NCI-H1105 treated with DMSO at 0.1 percent for 48 hours (cell line): Measurements from ENCODE around the gene RBBP4.
A peak's percentile ranks its signal among the peaks of the same experiment; 100 is the strongest.
"Not testable (repeated sequence)": the region's sequence is repeated elsewhere in the genome, so short reads cannot be mapped to it uniquely, and the experiment has no call there.

ENCODE experiments used
- DNase-seq: peaks from one replicate; lab custom pipeline; 2025; lab: John Stamatoyannopoulos, UW

Gene RBBP4

GRCh38 chr1:32650752-32651460 is at the start of gene RBBP4:
Gene RBBP4, plus strand, starts transcription at chr1:32651208. Its CDS starts 99 bp downstream, at chr1:32651307.
- peak; percentile 98 for DNase-seq

GRCh38 chr1:32605711-32606424 is 45.1 kb upstream of the RBBP4 start:
- DNase-seq: no peak

- DNase-seq: no peak
Measured at GRCh38 chr1:32606565-32607371, 44.2 kb upstream of the RBBP4 start.

GRCh38 chr1:32609180-32609579 is 41.8 kb upstream of the RBBP4 start:
- DNase-seq: no peak

GRCh38 chr1:32611859-32612188 is 39.2 kb upstream of the RBBP4 start:
- DNase-seq: no peak

- peak; percentile 84 for DNase-seq
Measured at GRCh38 chr1:32612189-32612881, 38.7 kb upstream of the RBBP4 start.

- no peak for DNase-seq
Measured at GRCh38 chr1:32613472-32613871, 37.5 kb upstream of the RBBP4 start.

GRCh38 chr1:32618673-32619221 is 32.3 kb upstream of the RBBP4 start:
- no peak for DNase-seq

- no peak for DNase-seq
Measured at GRCh38 chr1:32619701-32620485, 31.1 kb upstream of the RBBP4 start.

- DNase-seq: no peak
Measured at GRCh38 chr1:32622205-32622604, 28.8 kb upstream of the RBBP4 start.

- DNase-seq: no peak
Measured at GRCh38 chr1:32622806-32623681, 28.0 kb upstream of the RBBP4 start.

- no peak for DNase-seq
Measured at GRCh38 chr1:32623775-32624174, 27.2 kb upstream of the RBBP4 start.

GRCh38 chr1:32626176-32626575 is 24.8 kb upstream of the RBBP4 start:
- DNase-seq: no peak

GRCh38 chr1:32627596-32628162 is 23.3 kb upstream of the RBBP4 start:
- no peak for DNase-seq

GRCh38 chr1:32630173-32630572 is 20.8 kb upstream of the RBBP4 start:
- not testable (repeated sequence) for DNase-seq

GRCh38 chr1:32632829-32633228 is 18.2 kb upstream of the RBBP4 start:
- DNase-seq: no peak

GRCh38 chr1:32635508-32636277 is 15.3 kb upstream of the RBBP4 start:
- no peak for DNase-seq

- no peak for DNase-seq
Measured at GRCh38 chr1:32636914-32637645, 13.9 kb upstream of the RBBP4 start.
